Mesendoderm (in vitro differentiated cells): ENCODE data around the gene GPRC5B. TPM values are rescaled to one million over a fixed set of nuclear protein-coding genes. Genes with fewer than 3 reads are reported as not detected.

Experiments
- DNase-seq: peaks from one replicate; pipeline ENCODE4 v3.0.0; 2013
- H2AK5ac ChIP-seq: 2 replicates; pipeline ENCODE4 v1.6.1; 2013; ENCODE audit warnings: low read length, inconsistent platforms
- H2BK120ac ChIP-seq: 2 replicates; pipeline ENCODE4 v1.6.1; 2013; ENCODE audit warnings: low read depth, mild to moderate bottlenecking, low read length, moderate library complexity, mixed read lengths
- H2BK15ac ChIP-seq: replicated peaks from 2 replicates; pipeline ENCODE4 v1.6.1; 2013; ENCODE audit warnings: low read depth, mild to moderate bottlenecking, moderate library complexity
- H2BK5ac ChIP-seq: 2 replicates; pipeline ENCODE4 v1.6.1; 2013; ENCODE audit warnings: low read length, inconsistent platforms
- H3K18ac ChIP-seq: 2 replicates; pipeline ENCODE4 v1.6.1; 2013; ENCODE audit warnings: mild to moderate bottlenecking, low read length, mixed read lengths
- H3K23ac ChIP-seq: one replicate; pipeline ENCODE4 v1.6.1; 2013; ENCODE audit warnings: low read length
- H3K27ac ChIP-seq: 2 replicates; pipeline ENCODE4 v1.5.1; 2013; ENCODE audit warnings: low read depth, mild to moderate bottlenecking, inconsistent platforms, low read length, moderate library complexity
- H3K27me3 ChIP-seq: 2 replicates; pipeline ENCODE4 v1.6.1; 2013; ENCODE audit warnings: low read length, control low read depth, mild to moderate bottlenecking, inconsistent platforms; ENCODE audit not compliant: insufficient read depth, poor library complexity
- H3K36me3 ChIP-seq: 2 replicates; pipeline ENCODE4 v1.6.1; 2013; ENCODE audit warnings: low read length, inconsistent platforms; ENCODE audit not compliant: control insufficient read depth, insufficient read depth
- H3K4ac ChIP-seq: one replicate; pipeline ENCODE4 v1.6.1; 2013; ENCODE audit warnings: low read depth, mild to moderate bottlenecking, low read length, moderate library complexity
- H3K4me1 ChIP-seq: 2 replicates; pipeline ENCODE4 v1.6.1; 2013; ENCODE audit warnings: low read depth, low read length, inconsistent platforms; ENCODE audit not compliant: control insufficient read depth
- H3K4me2 ChIP-seq: 2 replicates; pipeline ENCODE4 v1.6.1; 2013; ENCODE audit warnings: low read length
- H3K4me3 ChIP-seq: 2 replicates; pipeline ENCODE4 v1.5.1; 2013; ENCODE audit warnings: mild to moderate bottlenecking, low read length
- H3K56ac ChIP-seq: one replicate; pipeline ENCODE4 v1.6.1; 2013; ENCODE audit warnings: low read length
- H3K79me1 ChIP-seq: 2 replicates; pipeline ENCODE4 v1.6.1; 2013; ENCODE audit warnings: low read length, inconsistent platforms
- H3K79me2 ChIP-seq: 2 replicates; pipeline ENCODE4 v1.6.1; 2013; ENCODE audit warnings: mild to moderate bottlenecking, low read length; ENCODE audit not compliant: control insufficient read depth, insufficient read depth
- H3K9ac ChIP-seq: 2 replicates; pipeline ENCODE4 v1.6.1; 2013; ENCODE audit warnings: low read length, inconsistent platforms
- H4K5ac ChIP-seq: one replicate; pipeline ENCODE4 v1.6.1; 2013; ENCODE audit warnings: low read length
- H4K8ac ChIP-seq: one replicate; pipeline ENCODE4 v1.6.1; 2013; ENCODE audit warnings: low read depth, mild to moderate bottlenecking, control low read depth, low read length, moderate library complexity
- WGBS: extraction: QIAGEN DNeasy Blood & Tissue Kit; methylation state at CpG from one replicate; pipeline ENCODE4 v1.1.7; 2013; ENCODE audit warnings: low lambda C conversion rate, missing lambda C conversion rate; ENCODE audit not compliant: insufficient coverage; ENCODE audit errors: extremely low coverage; 5-methylcytosine and 5-hydroxymethylcytosine counted together
- small RNA-seq: library from polyadenylated mRNA; stranded (forward); fragments of <200 nt; extraction: miRNeasy Mini kit (QIAGEN cat#:217004); gene quantifications from one replicate; pipeline ENCODE3, GENCODE V24; 2013; ENCODE audit not compliant: insufficient read depth

The GPRC5B gene

DNA sequence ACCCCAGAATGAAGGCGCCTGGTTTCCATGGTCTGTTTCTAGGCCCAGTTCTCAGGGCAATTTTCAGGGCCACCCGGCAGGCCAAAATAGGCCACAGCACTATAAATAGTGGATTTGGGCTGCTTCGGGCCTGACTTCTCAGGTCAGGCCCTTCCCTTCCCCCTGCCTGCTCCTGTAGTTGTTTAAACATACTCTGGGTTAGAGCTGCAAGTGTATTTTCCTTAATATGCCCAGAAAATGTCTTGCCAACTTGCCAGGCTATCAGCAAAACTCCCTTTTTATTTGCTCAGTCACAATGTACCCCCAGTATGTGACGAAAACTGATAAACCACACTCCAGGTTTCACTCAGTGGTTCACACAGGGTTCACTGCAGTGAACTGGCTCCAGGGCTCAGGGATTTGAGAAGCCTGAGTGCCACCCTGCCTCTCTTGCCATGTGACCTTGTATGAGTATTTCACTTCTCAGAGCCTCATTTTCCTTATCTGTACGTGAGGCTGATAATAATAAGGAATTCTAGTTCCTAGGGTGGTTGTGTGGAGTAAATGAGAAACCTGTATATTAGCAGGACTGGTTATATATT, 76.5 kb downstream of the GPRC5B start:
- H3K4me3 ChIP-seq, result no peak overlapping the region
- H3K36me3 ChIP-seq, result no peaks in the 10 kb centered on the region
- no peak overlapping the region for H3K4ac ChIP-seq
- H3K27me3 ChIP-seq, result no peaks in the 10 kb centered on the region
- no peak overlapping the region for H3K18ac ChIP-seq
- H4K8ac ChIP-seq, result no peak overlapping the region
- no peak overlapping the region for H3K56ac ChIP-seq
- H2AK5ac ChIP-seq, result no peak overlapping the region
- WGBS, result no CpG with 5 or more reads among the region's 5 CpGs
- H3K27ac ChIP-seq, result no peak overlapping the region
- H3K79me1 ChIP-seq, result no peaks in the 10 kb centered on the region
- no peak overlapping the region for H2BK15ac ChIP-seq
- no peaks in the 10 kb centered on the region for H3K4me1 ChIP-seq
- no peak overlapping the region for H2BK120ac ChIP-seq
- no peaks in the 10 kb centered on the region for H3K79me2 ChIP-seq
- no peak for DNase-seq
- no peak overlapping the region for H3K9ac ChIP-seq
- H4K5ac ChIP-seq, result no peak overlapping the region
- no peak overlapping the region for H2BK5ac ChIP-seq
- H3K23ac ChIP-seq, result no peak overlapping the region
- H3K4me2 ChIP-seq, result no peak overlapping the region

Small RNAs within 50 kb of the gene (small RNA-seq; reads per million reads assigned to genes)
- not detected for gene LARP7P2
